IMR-90 (cell line): Measurements from ENCODE around the gene ABHD16B. TPM values are rescaled to one million over a fixed set of nuclear protein-coding genes. Genes with fewer than 3 reads are reported as not detected.
A peak's percentile ranks its signal among the peaks of the same experiment; 100 is the strongest.

Experiments
- ATAC-seq: fragments of 200-7000 bp; cut with Tn5 transposase; 2 replicates; pipeline ENCODE4 v1.9.1; 2020; ENCODE audit warnings: low read depth, mild to moderate bottlenecking, moderate library complexity
- BruUV-seq: library from RNA; stranded (reverse); fragments of 400-500 nt; replicated peaks from 2 replicates; lab custom pipeline; 2021; lab: Mats Ljungman, UMichigan
- CTCF ChIA-PET: fragments of 300-600 bp; formaldehyde crosslinking; extraction: SDS; loops from one replicate; lab custom pipeline; 2021; ENCODE audit warnings: antibody characterized with exemption; lab: Yijun Ruan, JAX
- POLR2A ChIA-PET: fragments of 300-600 bp; sonication (Branson Sonifier 250); formaldehyde crosslinking; loops from one replicate; lab custom pipeline; 2022; ENCODE audit warnings: antibody characterized with exemption; ENCODE audit not compliant: unreplicated experiment; lab: Charles Lee
- DNase-seq: peaks from one replicate; pipeline ENCODE4 v3.0.0; 2013
- H2AFZ ChIP-seq: replicated peaks from 2 replicates; pipeline ENCODE3; 2013; ENCODE audit warnings: low read length, mild to moderate bottlenecking; ENCODE audit not compliant: poor library complexity
- H2AK5ac ChIP-seq: 2 replicates; pipeline ENCODE4 v1.6.1; 2013; ENCODE audit warnings: low read depth, low read length, inconsistent platforms
- H2AK9ac ChIP-seq: replicated peaks from 2 replicates; pipeline ENCODE3; 2013; ENCODE audit warnings: mild to moderate bottlenecking, low read depth, low read length, moderate library complexity; ENCODE audit not compliant: poor library complexity
- H2BK120ac ChIP-seq: 2 replicates; pipeline ENCODE4 v1.6.1; 2013; ENCODE audit warnings: low read depth, low read length, inconsistent platforms
- H2BK15ac ChIP-seq: 3 replicates; pipeline ENCODE4 v1.6.1; 2013; ENCODE audit warnings: low read depth, low read length, inconsistent platforms
- H2BK20ac ChIP-seq: 2 replicates; pipeline ENCODE4 v1.6.1; 2013; ENCODE audit warnings: low read depth, mild to moderate bottlenecking, inconsistent platforms, low read length, moderate library complexity
- H2BK5ac ChIP-seq: 2 replicates; pipeline ENCODE4 v1.6.1; 2013; ENCODE audit warnings: mild to moderate bottlenecking, low read depth, low read length, inconsistent platforms; ENCODE audit not compliant: poor library complexity, severe bottlenecking
- H3K14ac ChIP-seq: replicated peaks from 2 replicates; pipeline ENCODE4 v1.6.1; 2013; ENCODE audit warnings: low read depth, low read length, inconsistent platforms
- H3K18ac ChIP-seq: 2 replicates; pipeline ENCODE4 v1.6.1; 2013; ENCODE audit warnings: low read depth, low read length, control low read depth
- H3K23ac ChIP-seq: 2 replicates; pipeline ENCODE4 v1.6.1; 2013; ENCODE audit warnings: low read depth, low read length, inconsistent platforms
- H3K27ac ChIP-seq: 2 replicates; pipeline ENCODE4 v1.5.1; 2013; ENCODE audit warnings: mild to moderate bottlenecking, control low read depth, low read length; ENCODE audit not compliant: insufficient read depth
- H3K27me3 ChIP-seq: 2 replicates; pipeline ENCODE4 v1.6.1; 2013; ENCODE audit warnings: low read length; ENCODE audit not compliant: control insufficient read depth, insufficient read depth
- H3K36me3 ChIP-seq: 2 replicates; pipeline ENCODE4 v1.6.1; 2013; ENCODE audit warnings: low read length, mixed read lengths; ENCODE audit not compliant: control insufficient read depth, insufficient read depth
- H3K4ac ChIP-seq: 2 replicates; pipeline ENCODE4 v1.6.1; 2013; ENCODE audit warnings: low read depth, low read length, inconsistent platforms
- H3K4me1 ChIP-seq: 2 replicates; pipeline ENCODE4 v1.6.1; 2013; ENCODE audit warnings: low read length, mixed read lengths; ENCODE audit not compliant: control insufficient read depth, insufficient read depth
- H3K4me2 ChIP-seq: 2 replicates; pipeline ENCODE4 v1.6.1; 2013; ENCODE audit warnings: low read depth, mild to moderate bottlenecking, control low read depth, low read length, moderate library complexity
- H3K4me3 ChIP-seq: 2 replicates; pipeline ENCODE4 v1.5.1; 2013; ENCODE audit warnings: low read depth, mild to moderate bottlenecking, control low read depth, low read length, moderate library complexity; ENCODE audit not compliant: insufficient read depth
- H3K56ac ChIP-seq: 2 replicates; pipeline ENCODE4 v1.6.1; 2013; ENCODE audit warnings: low read length, inconsistent platforms; ENCODE audit not compliant: insufficient read depth; ENCODE audit errors: extremely low read depth
- H3K79me1 ChIP-seq, 2 experiments: 2 replicates each; pipeline ENCODE4 v1.6.1; 2013; ENCODE audit warnings: low read length in 2 of 2, inconsistent platforms in 1 of 2, low read depth in 1 of 2
- H3K9ac ChIP-seq: 2 replicates; pipeline ENCODE4 v1.6.1; 2013; ENCODE audit warnings: low read depth, low read length, control low read depth
- H3K9me1 ChIP-seq: 2 replicates; pipeline ENCODE4 v1.6.1; 2013; ENCODE audit warnings: low read length, inconsistent platforms; ENCODE audit not compliant: insufficient read depth
- H3K9me3 ChIP-seq: 2 replicates; pipeline ENCODE4 v1.6.1; 2013; ENCODE audit warnings: low read length; ENCODE audit not compliant: control insufficient read depth, insufficient read depth
- H4K20me1 ChIP-seq: 2 replicates; pipeline ENCODE4 v1.6.1; 2013; ENCODE audit warnings: low read length, inconsistent platforms; ENCODE audit not compliant: insufficient read depth
- H4K5ac ChIP-seq: 2 replicates; pipeline ENCODE4 v1.6.1; 2013; ENCODE audit warnings: mild to moderate bottlenecking, low read depth, low read length, control low read depth
- H4K8ac ChIP-seq, 2 experiments: 2 replicates each; pipeline ENCODE4 v1.6.1; 2013; ENCODE audit warnings: low read depth in 2 of 2, low read length in 2 of 2, control low read depth in 1 of 2, inconsistent platforms in 1 of 2
- H4K91ac ChIP-seq: 2 replicates; pipeline ENCODE4 v1.6.1; 2013; ENCODE audit warnings: low read depth, low read length, inconsistent platforms; ENCODE audit not compliant: insufficient read depth
- BHLHE40 ChIP-seq: fragments of 150-350 bp; IDR thresholded peaks from 2 replicates; pipeline ENCODE4 v1.6.1; 2016; ENCODE audit warnings: mild to moderate bottlenecking, low read depth, low read length
- CEBPB ChIP-seq: IDR thresholded peaks from 2 replicates; pipeline ENCODE4 v1.6.1; 2012; ENCODE audit warnings: low read depth, low read length, improper control_type of control experiment
- CHD1 ChIP-seq: IDR thresholded peaks from 2 replicates; pipeline ENCODE4 v1.6.1; 2012; ENCODE audit warnings: low read depth, low read length, improper control_type of control experiment
- CTCF ChIP-seq: conservative IDR thresholded peaks from 2 replicates; pipeline ENCODE4 v1.5.1; 2012; ENCODE audit warnings: mild to moderate bottlenecking, low read depth, low read length, improper control_type of control experiment
- ELK1 ChIP-seq: fragments of 150-350 bp; IDR thresholded peaks from 2 replicates; pipeline ENCODE4 v1.6.1; 2016; ENCODE audit warnings: low read depth, mild to moderate bottlenecking, low read length, moderate library complexity, borderline replicate concordance
- MAFK ChIP-seq: IDR thresholded peaks from 2 replicates; pipeline ENCODE4 v1.6.1; 2012; ENCODE audit warnings: low read depth, low read length, improper control_type of control experiment
- MAZ ChIP-seq: IDR thresholded peaks from 2 replicates; pipeline ENCODE4 v1.6.1; 2012; ENCODE audit warnings: low read depth, mild to moderate bottlenecking, low read length, improper control_type of control experiment, moderate library complexity, borderline replicate concordance
- MXI1 ChIP-seq: IDR thresholded peaks from 2 replicates; pipeline ENCODE4 v1.6.1; 2012; ENCODE audit warnings: low read depth, mild to moderate bottlenecking, low read length, moderate library complexity, borderline replicate concordance
- RAD21 ChIP-seq: IDR thresholded peaks from 2 replicates; pipeline ENCODE4 v1.6.1; 2012; ENCODE audit warnings: low read length, improper control_type of control experiment
- RFX5 ChIP-seq: IDR thresholded peaks from 2 replicates; pipeline ENCODE4 v1.8.0; 2012; ENCODE audit warnings: low read depth, mild to moderate bottlenecking, low read length, moderate library complexity
- SMC3 ChIP-seq: fragments of 150-350 bp; IDR thresholded peaks from 2 replicates; pipeline ENCODE4 v1.6.1; 2016; ENCODE audit warnings: low read depth, mild to moderate bottlenecking, antibody characterized with exemption, low read length, moderate library complexity
- USF2 ChIP-seq: fragments of 150-350 bp; IDR thresholded peaks from 2 replicates; pipeline ENCODE4 v1.6.1; 2017; ENCODE audit warnings: mild to moderate bottlenecking, antibody characterized with exemption, low read length, low read depth
- WGBS, 2 experiments: methylation state at CpG; one replicate each; pipeline versions ENCODE4 v1.1.5 to v1.1.7; 2013; ENCODE audit warnings: missing lambda C conversion rate in 2 of 2; ENCODE audit not compliant: insufficient read length in 1 of 2; ENCODE audit errors: extremely low coverage in 2 of 2; 5-methylcytosine and 5-hydroxymethylcytosine counted together
- dilution Hi-C: fragments of 300-500 bp; cut with HindIII; formaldehyde crosslinking; loops from one replicate; pipeline ENCODE4 v1.14.3; 2018; ENCODE audit warnings: low sequenced_read_pairs; ENCODE audit not compliant: unreplicated experiment
- in situ Hi-C: fragments of 300-500 bp; cut with MboI; formaldehyde crosslinking; loops from 3 replicates; pipeline ENCODE4 v1.14.3; 2019; ENCODE audit warnings: low sequenced_read_pairs, inconsistent platforms, mixed read lengths
- intact Hi-C: fragments of 100-400 bp; cut with micrococcal nuclease; formaldehyde crosslinking; loops from 2 replicates; pipeline ENCODE4 v1.10.0; 2022
- polyA plus RNA-seq, 3 experiments: library from polyadenylated mRNA; depleted of rRNA; stranded (reverse); fragments of >200 nt; gene quantifications; 2 replicates each; pipeline ENCODE4 v1.2.3, GENCODE V29; 2012; ENCODE audit warnings: low replicate concordance in 1 of 3
- total RNA-seq: library from RNA; depleted of rRNA; stranded (reverse); fragments of >200 nt; gene quantifications from 2 replicates; pipeline ENCODE4 v1.2.3, GENCODE V29; 2012

Gene ABHD16B
- total and polyA plus RNA-seq, 2 of the 4 experiments (the other 2 are of a cell fraction), result 0.05 TPM; not detected in 1

GRCh38 chr20:63855363-63856097 lies 5.8 kb upstream of the ABHD16B start (continued):
- no peak for TF ChIP-seq MAZ
- no peak for TF ChIP-seq BHLHE40

GRCh38 chr20:63856098-63856511 lies 5.2 kb upstream of the ABHD16B start:
- dilution Hi-C loops, result no loop called here
- no peak for ATAC-seq
- Histone ChIP-seq H4K91ac (no peak overlapping the region), H3K9me3 (no peaks in the 10 kb centered on the region), H3K18ac (no peak overlapping the region), H3K9ac (no peak overlapping the region), H2BK120ac (no peak overlapping the region), H3K27me3 (no peaks in the 10 kb centered on the region; the same call in 1 of the 2 replicates), H3K27ac (no peak overlapping the region), H2BK15ac (no peak overlapping the region), H2AK5ac (no peak overlapping the region), H3K23ac (no peak overlapping the region), H3K4me1 (peaks cover 27% of the 10 kb centered on the region), H2AFZ (peak overlapping the region; percentile 43), H4K5ac (no peak overlapping the region), H3K36me3 (no peaks in the 10 kb centered on the region), H3K4me2 (no peak overlapping the region), H4K20me1 (no peaks in the 10 kb centered on the region; the same call in 1 of the 2 replicates), H3K4ac (no peak overlapping the region), H3K56ac (no peak overlapping the region), H3K9me1 (no peaks in the 10 kb centered on the region), H3K4me3 (no peak overlapping the region), H3K79me1 (no peaks in the 10 kb centered on the region), H2BK5ac (no peak overlapping the region), H2BK20ac (no peak overlapping the region), H2AK9ac (no peak overlapping the region), H3K14ac (no peak overlapping the region), H4K8ac (no peak overlapping the region)
- no TSS peak for BruUV-seq
- ChIA-PET POLR2A (no interaction called here), CTCF (interaction anchor here (1.2 kb wide), 1 partner anchor 8 kb away, joined by 3 read pairs; no protein-coding TSS in a partner anchor)
- in situ Hi-C loops, result loop anchor here (5.0 kb wide), 1 partner anchor 74 kb away; no protein-coding TSS in a partner anchor
- WGBS, 2 experiments, result 66% methylated on average over 15 of the region's 22 CpGs; no CpG with 5 or more reads in 1 of the 2 experiments
- intact Hi-C loops, result no loop called here
- DNase-seq, result no peak
- TF ChIP-seq RAD21 (no peak), USF2 (no peak), SMC3 (no peak), RFX5 (no peak), CHD1 (no peak), ELK1 (no peak), MAZ (no peak), CTCF (no peak), MXI1 (no peak), MAFK (no peak), CEBPB (no peak)
